ENCODE data around the gene ADAM12. TPM values are rescaled to one million over a fixed set of nuclear protein-coding genes. Genes with fewer than 3 reads are reported as not detected.
A peak's percentile ranks its signal among the peaks of the same experiment; 100 is the strongest.

ADAM12 gene
- total and polyA plus RNA-seq, 11 donors = 0.04 to 11.2 (median 0.82) TPM; not detected in 1

- no peak overlapping the region for H3K4me3 ChIP-seq
- WGBS, 4 donors = 91 to 97% (median 93%) methylated on average over 2 of the region's 2 CpGs
- H3K4me1 ChIP-seq = peaks cover 0 to 3% (median 0%) of the 10 kb centered on the region in 12 donors
- TF ChIP-seq CTCF (IDR thresholded peaks at IDR 0.05) (no peak), POLR2A (IDR thresholded peaks at IDR 0.05) (no peak)
- intact Hi-C loops (cut with DNase I) = no loop called here
- DNase-seq = no peak
- no peaks in the 10 kb centered on the region for H3K36me3 ChIP-seq
- H3K9me3 ChIP-seq = no peaks in the 10 kb centered on the region
- H3K27me3 ChIP-seq = peaks cover 0 to 4% (median 0%) of the 10 kb centered on the region in 9 donors
- no peak overlapping the region for H3K27ac ChIP-seq
- no peak for ATAC-seq
Observed at GRCh38 chr10:126165874-126166273, 222.4 kb downstream of the ADAM12 start.

DNA sequence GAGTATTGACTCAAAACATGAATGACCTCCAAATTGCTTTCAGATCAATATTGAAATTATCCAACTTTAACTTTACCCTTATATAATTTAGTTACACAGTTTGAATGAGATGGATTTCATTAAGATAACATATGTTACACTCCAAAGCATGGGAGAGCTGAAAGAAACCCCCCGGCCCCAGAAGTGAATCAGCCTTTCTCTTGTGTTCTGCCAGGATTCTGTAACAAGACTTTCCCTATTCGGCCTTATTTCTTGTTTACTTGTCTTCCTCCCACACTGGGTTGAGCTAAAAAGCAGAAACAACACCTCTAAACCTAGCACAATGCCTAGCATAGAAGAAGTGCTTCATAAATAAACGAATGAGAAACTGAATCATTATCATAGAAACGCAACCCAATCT is 224.8 kb downstream of the ADAM12 start:
- no peaks in the 10 kb centered on the region for H3K9me3 ChIP-seq
- intact Hi-C loops (cut with DNase I) = no loop called here

GRCh38 chr10:126161691-126162090 is 226.6 kb downstream of the ADAM12 start:
- ATAC-seq = no peak
- Histone ChIP-seq H3K9me3 (no peaks in the 10 kb centered on the region), H3K4me1 (peaks cover 0 to 2% (median 0%) of the 10 kb centered on the region in 12 donors), H3K27ac (no peak overlapping the region), H3K36me3 (no peaks in the 10 kb centered on the region), H3K4me3 (no peak overlapping the region), H3K27me3 (no peaks in the 10 kb centered on the region)
- 54 to 68% (median 61%) methylated on average over 5 of the region's 5 CpGs for WGBS, 4 donors
- DNase-seq = no peak
- no peak for TF ChIP-seq POLR2A (IDR thresholded peaks at IDR 0.05)
- intact Hi-C loops (cut with DNase I) = no loop called here

More for the DNA sequence above, 224.8 kb downstream of the ADAM12 start:
- H3K27ac ChIP-seq = no peak overlapping the region
- no peaks in the 10 kb centered on the region for H3K36me3 ChIP-seq
- WGBS, 4 donors = 83 to 88% (median 85%) methylated on average over 4 of the region's 4 CpGs
- H3K4me1 ChIP-seq = no peaks in the 10 kb centered on the region
- no peaks in the 10 kb centered on the region for H3K27me3 ChIP-seq
- TF ChIP-seq POLR2A (IDR thresholded peaks at IDR 0.05) = no peak
- no peak for TF ChIP-seq CTCF (IDR thresholded peaks at IDR 0.05)
- H3K4me3 ChIP-seq = no peak overlapping the region
- DNase-seq (no peak), ATAC-seq (no peak)

DNA sequence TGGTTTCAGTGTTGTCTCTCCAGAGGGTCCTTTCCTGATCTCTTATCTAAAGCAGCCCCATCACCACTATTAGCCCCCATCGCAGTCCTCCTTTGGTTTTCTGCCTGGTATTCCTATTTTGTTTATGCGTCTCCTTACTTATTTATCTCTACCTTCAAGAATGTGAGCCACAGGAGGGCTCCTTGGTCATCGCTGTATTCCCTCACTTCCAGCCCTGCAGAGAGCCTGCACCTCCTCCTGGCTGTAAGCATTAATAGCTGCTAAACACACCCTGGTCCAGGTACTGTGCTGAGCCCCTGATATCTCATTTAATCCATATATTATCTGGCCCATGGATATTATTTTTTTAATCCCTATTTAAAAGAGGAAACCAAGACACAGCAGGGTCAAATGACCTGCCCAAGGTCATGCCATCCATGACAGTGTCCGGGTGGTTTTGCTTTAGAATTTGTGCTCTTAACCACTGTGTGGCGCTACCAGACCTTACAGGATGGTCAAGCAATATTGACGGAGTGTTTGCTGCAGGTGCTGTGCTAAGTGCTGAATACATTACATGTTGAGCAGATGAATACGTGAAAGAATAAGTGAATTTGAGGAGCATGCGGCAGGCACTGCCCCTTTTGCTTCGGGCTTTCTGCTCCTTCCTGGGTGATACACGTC is 227.2 kb downstream of the ADAM12 start:
- Histone ChIP-seq H3K4me1 (peaks cover 0 to 6% (median 0%) of the 10 kb centered on the region in 12 donors), H3K4me3 (no peak overlapping the region), H3K27ac (no peak overlapping the region), H3K36me3 (no peaks in the 10 kb centered on the region), H3K27me3 (no peaks in the 10 kb centered on the region), H3K9me3 (no peaks in the 10 kb centered on the region)
- 72 to 83% (median 80%) methylated on average over 10 of the region's 10 CpGs for WGBS, 4 donors
- TF ChIP-seq CTCF (IDR thresholded peaks at IDR 0.05) (peak in 1 of 12 donors; percentile 21), POLR2A (IDR thresholded peaks at IDR 0.05) (no peak)
- no peak for DNase-seq
- no peak for ATAC-seq
- intact Hi-C loops (cut with DNase I) = no loop called here

- WGBS, 4 donors = 66 to 83% (median 70%) methylated on average over 5 of the region's 5 CpGs
- Histone ChIP-seq H3K4me3 (no peak overlapping the region), H3K9me3 (no peaks in the 10 kb centered on the region), H3K4me1 (peaks cover 0 to 11% (median 0%) of the 10 kb centered on the region in 12 donors), H3K27ac (no peak overlapping the region), H3K27me3 (no peaks in the 10 kb centered on the region), H3K36me3 (no peaks in the 10 kb centered on the region)
- no peak for ATAC-seq
- no peak for TF ChIP-seq CTCF (IDR thresholded peaks at IDR 0.05)
- TF ChIP-seq POLR2A (IDR thresholded peaks at IDR 0.05) = no peak
- intact Hi-C loops (cut with DNase I) = no loop called here
- DNase-seq = no peak
Observed at GRCh38 chr10:126160571-126160970, 227.7 kb downstream of the ADAM12 start.
